ENCODE measurements around the gene PROX1.

PROX1 gene

DNA sequence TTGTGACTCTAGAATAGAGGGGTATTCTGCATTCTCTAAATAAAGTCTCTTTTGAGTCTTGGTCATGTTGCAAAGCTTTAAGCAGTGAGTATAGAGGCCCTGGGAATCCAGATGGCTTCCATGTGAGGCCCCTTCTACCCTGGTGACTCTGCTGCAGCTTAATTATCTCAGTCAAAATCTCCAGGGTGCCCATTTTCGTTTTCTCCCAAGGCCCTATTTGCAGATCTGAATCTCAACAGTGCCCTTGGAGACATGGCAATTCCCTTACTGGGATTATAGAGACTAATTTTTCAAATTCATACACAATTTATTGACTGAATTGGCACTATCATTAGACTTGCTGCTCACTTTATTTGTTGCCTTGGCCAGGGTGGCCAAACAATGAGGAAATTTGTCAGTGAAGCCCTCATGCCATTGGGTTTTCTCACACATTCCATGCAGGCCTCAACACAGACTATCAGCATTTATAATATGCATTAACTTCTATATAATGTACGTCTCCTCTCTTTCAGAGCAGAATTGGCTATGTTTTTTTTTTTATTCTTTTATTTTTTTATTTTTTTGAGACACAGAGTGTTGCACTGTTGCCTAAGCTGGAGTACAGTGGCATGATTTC, 35.1 kb downstream of the PROX1 start:
- no peak for DNase-seq (ENCODE audit: low spot score)

DNA sequence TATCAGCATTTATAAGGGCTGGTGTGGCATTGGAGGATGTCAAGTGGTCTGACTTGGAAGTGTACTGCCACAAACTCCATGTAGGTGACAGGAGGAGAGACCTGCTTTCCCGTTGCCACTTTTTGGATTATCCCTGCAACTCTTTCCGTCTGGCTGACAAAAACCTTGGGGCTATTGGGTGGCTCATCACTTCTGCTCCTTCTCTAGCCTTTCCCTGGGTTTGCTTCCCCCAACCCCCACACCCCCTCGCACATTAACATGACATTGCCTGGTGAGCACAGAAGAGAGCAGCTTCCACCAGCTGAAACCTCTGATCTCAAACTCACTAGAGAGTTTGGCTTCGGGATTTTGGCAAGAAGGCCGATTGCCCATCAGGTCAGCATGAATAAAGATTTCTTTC, 39.2 kb downstream of the PROX1 start:
- no peak for DNase-seq (ENCODE audit: low spot score)

DNA sequence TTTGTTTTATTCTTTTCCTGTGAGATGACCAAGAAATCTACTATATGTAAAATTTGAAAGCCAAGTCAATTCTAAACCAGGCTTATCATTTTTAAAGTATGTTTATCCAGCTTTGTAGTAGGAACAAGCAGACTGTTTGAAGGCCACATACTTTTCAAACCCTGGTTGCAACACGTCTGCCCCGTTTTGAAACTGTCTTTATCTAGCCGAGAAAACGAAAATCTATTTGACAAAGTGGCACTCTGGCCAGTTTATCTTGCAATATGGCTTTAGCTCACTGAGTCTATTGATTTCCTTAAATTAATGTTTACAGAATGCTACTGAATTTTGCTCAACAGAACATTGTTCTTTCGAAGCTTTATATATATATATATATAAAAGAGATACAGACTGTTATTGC, 39.7 kb downstream of the PROX1 start:
- DNase-seq (ENCODE audit: low spot score), result no peak

DNA sequence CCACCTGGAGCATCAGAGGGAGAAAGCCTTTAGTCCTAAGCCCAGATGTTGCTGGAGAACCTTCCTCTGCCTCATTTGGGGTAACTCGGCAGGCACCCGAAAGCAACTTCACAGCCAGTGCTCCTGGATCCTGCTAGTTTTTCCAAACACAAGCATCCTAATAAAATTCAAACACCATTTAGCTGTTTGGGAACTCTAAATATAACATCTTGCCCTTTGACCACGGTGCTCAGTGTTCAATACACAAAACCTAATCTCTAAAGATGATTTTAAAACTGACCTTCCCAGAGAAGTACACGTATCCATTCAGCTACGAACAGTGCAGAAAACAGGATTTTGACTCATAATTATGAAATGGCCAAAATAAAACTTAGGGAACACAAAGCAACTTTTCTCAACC, 40.3 kb downstream of the PROX1 start:
- DNase-seq (ENCODE audit: low spot score), result no peak

DNA sequence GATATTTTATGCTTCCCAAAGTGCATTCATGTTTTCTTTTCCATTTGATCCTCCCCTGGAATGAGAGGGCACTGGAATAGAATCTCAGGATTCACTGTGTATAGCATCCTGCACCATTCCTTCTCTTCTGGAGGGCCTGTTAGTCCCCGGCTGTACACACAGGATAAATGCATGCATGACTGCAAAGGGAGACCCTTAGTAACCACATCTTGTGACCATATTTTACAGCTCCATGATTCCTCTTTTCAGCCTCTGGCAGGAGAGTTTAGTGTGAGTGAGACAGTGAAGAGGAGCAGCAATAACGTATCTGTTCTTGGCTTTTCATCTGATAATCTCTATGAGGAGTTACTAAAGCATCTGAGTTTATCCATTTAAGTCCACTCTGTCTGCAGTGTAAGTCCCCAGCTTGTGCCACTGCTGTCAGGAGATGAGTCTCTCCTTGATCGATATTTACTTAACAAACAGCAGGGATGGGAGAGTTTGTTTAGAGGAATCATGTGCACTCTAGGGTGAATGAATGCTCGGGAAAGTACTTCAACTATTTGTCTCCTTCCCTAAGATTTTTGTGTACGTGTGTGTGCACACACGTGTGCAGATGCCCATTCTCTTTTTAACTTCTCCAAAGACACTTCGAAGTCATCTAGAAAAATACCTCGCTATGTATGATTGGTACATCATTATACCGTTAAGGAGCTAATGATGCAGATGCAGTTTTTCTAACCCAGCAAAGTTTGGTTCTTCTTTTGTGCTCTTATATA, 41.1 kb downstream of the PROX1 start:
- no peak for DNase-seq (ENCODE audit: low spot score)

DNA sequence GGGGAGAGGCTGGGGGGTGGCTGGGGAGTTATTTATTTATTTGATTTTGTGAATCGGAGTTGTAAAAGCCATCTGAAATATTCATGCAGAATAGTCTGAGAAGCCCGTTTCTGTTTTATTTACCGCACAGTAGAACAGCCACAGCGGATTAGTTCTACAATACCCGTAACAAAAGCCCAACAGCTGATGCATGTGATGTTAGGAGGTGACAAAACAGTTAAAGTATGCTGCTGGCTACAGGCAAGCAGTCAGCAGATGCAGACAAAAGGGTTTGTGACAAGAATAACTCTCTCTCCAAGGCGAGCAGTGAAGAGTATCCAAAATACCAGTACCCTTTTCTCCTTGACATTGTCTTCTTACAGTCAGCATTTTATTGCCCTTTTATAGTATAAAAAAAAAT, 42.0 kb downstream of the PROX1 start:
- DNase-seq (ENCODE audit: low spot score), result no peak

DNA sequence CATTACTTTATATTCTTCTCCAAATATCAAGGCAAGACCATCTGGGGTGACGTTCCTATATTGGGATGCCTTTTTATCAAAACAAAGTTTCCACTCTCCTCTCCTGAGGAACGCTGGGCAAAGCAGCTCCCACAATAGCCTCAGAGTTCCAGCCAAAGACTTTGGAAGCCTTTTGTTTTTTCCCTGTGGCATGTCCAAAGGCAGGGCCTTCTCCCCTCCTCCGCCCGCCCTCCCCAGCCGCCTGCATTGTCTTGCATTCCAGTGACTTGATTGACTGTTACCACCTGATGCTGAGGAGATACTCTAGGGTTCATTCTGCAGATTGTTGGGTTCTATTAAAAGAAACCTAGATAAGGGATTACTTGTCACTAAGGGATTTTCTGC, 43.5 kb downstream of the PROX1 start:
- DNase-seq (ENCODE audit: low spot score), result no peak

DNA sequence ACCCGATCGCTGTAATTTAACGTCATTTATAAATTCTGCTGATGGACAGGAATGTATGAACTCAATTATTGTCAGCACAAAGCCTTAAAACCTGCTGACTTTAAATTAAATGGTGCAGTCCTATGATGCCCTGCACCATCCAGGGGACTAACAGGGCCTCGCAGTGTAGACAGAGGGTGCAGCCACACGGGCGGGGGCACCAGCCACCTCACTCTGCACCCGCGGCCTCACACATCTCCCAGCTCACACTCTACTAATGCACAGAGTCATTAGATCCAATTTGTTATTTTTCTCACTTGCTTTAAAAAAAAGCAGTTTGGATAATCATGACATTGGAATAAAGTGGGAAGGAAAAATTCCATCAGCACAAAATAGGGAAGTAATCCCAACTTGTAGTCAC, 49.7 kb downstream of the PROX1 start:
- DNase-seq (ENCODE audit: low spot score), result no peak

DNA sequence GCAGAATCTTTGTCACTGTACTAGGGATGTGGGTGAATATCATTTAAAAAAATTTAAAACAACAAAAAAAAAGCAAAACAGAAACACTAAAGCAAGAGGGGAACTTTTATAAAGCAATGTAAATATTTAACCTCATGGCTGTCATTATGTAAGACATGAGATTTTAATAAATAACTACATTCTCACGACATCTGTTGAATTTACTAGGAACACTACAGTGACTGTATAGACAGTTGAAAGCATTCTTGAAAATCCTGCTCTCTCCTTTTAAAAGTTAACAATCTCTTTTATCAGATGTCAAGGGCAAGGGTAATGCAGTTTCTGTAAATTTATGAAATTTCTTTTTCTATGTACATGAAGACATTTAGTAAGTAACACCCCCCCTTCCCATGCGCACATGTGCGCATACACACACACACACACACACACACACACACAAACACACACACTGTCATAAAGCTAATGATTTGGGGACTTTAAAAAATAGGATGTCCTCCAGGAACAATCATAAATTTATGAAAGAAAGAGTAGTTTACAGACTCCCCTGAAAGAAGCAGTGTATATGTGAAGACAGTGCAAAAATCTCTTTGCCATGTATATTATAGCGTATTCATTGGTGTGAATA, 51.7 kb downstream of the PROX1 start:
- no peak for DNase-seq (ENCODE audit: low spot score)

DNA sequence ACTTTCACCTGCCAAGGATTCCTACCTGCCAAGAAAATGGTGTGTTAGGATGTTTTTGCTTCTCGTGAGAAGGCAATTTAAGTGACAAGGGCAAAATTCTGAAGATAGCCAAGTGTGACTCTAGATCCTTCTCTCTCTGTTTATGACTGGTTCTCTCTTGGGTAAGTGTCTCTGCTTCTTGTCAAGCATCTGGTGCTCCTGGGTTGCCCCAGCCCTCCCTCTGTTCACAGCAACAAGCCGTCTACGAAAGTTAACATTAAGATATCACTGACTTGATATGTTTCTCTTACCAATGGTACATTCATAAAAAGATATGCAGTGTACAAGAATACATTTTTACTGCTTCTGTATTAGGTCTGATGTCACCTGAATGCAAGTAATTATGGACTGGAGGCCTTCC, 55.4 kb downstream of the PROX1 start:
- DNase-seq (ENCODE audit: low spot score), result no peak

DNA sequence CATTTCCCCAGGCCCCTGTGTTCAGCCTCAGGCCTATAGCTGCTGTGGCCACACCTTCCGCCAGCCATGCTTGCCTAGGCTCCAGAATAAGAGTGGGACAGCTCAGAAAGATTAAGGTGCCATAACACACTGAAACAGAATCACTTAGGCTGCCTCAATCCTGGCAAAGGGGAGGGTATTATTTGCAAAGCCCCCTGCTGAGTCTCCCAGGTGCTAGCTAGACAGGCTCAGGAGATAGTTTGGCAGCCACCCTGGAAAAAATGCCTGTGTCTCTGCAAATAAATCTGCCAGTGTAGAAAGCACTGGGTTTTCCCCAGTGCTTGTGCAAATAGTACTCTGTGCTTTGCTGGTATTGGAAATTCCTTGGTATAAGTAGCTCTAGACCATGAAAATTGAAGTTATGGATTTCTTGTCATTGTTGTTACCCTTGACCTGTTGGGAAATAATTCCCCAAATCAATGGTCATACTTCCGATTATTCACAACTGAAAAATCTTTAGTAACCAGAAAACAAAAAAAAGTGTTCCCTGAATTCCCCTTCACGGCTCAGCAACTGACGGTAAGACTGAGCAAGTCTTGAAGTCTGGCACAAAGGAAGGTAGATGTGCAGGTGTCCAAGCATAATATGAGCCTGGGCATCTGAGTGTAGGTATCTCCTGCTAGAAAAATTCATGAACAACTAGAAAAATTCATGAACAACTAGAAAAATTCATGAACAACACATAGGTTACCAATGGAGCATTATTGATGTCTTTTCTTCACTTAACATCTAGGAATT, 56.9 kb downstream of the PROX1 start:
- no peak for DNase-seq (ENCODE audit: low spot score)

DNA sequence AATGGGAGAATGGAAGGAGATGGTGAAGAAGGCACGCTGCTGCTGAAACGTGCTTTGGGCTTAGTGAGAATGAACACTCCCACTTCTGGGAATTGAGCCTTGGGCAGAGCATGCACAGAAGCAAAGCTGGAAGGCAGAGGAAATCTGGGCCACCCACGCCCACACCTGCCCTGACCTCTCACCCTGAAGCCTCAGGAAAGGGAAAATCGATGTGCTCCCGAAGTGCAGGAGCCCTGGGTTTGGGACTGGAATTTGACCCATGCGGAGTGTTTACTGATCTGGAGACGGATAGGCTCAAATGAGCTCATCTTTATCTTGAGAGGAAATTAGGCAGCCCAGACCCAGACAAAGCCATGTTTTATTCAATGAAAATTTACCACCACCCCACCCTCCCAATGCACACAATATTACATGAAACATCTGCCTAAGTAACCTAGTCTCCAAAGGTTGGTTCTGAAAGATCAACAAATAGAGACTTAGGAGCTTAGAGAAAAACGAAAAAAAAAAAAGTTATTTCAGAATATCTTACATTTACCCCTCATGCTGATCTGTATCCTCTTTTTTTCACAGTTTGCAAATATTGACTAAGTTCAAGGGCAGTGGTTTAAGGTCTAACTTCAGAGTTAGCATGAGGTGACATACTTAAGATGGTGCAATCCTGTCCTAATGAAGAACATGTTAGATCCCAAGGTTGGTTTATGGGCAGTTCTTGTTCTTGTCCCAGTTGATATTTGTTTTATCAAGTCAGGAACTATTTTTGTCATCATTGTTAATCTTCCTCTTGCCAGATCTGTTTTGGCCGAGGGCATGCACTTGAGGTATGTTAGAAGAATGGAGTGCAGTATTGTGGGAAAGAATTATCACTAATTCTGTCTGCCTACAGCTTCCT, 63.0 kb downstream of the PROX1 start:
- no peak for DNase-seq (ENCODE audit: low spot score)

DNA sequence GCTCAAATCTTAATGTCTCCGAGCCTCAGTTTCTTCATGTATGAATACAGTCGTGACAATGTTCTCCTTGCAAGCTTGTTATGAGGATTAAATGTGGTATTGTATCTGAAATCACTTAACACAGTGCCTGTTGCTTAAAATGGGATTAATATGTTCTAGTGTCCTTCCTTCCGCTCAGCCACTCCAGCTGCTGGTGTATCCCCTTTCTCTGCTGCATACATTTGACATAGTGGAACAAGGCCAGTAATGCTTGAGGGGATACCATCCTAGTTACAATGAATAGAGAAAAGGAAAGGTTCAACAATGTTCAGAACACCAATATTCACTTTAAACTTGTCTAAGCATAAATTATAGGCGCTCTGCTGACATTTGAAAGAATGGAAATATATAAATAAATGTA, 64.0 kb downstream of the PROX1 start:
- DNase-seq (ENCODE audit: low spot score), result no peak

DNA sequence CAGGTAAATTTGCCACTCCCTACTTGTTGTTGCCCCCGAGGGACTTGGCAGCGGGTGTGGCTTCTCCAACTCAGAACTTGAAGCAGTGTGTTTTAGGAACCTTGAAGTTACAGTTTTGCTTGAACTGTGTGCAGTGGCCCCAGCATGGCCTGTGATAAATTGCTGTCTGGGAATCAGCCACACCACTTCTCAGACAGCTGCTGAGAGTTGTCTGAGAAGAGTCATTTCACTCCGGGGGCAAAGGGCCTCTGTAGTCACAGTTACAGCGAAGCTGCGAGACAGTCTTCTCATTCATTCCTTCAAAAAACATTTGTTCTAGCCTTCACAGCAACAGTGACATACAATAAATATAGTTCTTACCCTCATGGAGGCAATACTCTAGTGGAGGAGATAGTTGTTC, 70.3 kb downstream of the PROX1 start:
- DNase-seq (ENCODE audit: low spot score), result no peak

DNA sequence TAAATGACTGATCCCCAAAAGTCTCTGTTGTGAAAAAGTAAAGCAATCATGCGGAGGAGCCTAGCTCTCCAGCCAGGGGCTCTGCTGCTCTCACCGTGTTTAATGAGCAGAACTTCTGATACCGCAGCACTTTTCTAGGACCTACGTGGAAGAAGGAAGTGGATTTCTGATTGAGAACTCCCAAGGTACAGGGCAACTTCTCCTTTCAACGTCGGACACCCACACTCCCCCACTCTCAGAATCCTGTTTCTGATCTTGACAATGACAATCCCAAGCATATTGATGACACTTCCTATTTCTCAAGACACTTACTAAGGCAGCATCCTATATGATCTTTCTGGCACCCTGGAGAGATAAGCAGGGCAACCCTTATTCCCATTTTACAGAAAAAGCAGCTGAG, 78.4 kb downstream of the PROX1 start:
- no peak for DNase-seq (ENCODE audit: low spot score)

DNA sequence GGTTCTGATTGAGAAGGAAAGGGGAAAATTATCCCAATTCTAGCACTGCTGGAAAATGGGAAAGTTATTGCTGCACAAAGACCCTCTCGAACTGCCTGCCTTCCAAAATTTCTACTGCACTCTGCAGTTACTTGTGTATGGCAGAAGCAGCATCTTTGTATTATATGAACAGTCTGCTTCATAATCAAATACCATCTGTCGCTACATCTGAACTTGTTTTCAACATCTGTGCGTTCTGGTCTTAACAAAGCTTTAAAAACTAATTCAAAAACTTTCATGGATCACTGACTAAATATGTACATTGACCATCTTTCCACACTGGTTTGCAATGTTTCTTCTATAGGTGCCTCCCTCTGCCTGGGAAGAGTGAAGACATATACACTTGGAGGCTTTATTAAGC, 79.2 kb downstream of the PROX1 start:
- no peak for DNase-seq (ENCODE audit: low spot score)

DNA sequence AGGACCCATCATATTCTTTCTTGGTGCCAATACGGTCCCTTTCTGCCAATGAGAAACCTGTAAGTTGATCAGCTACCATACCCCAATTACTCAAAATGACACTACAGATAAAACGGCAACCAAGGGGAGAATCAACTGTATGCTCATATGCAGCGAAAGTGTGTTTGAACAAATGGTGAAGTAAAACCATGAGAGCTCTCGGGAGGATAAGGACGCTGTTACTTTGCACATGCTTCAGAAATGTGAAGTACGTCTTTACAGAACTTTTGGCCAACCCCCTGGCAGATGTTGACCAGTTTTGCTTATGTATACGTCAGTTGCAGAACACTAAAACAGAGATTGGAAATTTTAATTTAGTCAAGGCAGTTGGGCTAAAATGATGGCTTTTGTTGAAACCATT, 79.6 kb downstream of the PROX1 start:
- DNase-seq (ENCODE audit: low spot score), result no peak

DNA sequence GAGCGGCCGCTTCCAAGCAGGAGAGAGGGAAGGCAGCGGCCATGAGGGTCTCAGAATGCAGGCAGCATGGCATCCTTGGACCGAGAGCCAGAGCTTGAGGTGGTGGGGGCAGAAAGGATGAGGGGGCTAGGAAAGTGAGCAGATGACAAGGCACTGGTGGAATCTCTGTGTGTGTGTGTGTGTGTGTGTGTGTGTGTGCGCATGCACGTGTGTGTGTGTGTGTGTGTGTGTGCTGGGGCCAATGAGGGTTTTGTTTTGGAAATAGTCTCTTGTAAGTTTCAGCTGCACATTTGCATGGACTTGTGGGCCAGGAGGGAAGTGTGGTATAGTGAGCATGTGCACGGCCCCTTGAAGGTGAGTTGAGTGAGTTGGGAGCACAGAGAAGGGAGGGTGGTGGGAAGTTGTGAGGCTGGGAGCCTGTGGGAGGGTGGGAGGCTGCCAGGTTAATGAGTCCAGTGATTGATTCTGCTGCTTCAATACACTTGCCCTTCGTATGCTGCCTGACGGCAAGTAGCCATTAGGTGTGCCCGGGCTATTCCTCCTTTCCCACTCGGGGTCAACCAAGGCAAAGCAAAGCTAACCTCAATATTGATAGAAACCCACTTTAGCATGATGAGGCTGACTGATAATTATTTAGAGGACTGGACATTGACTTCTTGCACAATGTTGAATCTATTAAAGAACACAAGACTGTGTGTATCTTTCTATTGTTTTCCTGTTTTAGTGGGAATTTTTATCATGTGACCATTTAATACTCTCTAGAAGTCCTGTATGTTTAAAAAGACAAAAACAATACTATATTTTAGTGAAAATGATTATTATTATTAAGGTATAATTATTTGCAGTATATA, 80.3 kb downstream of the PROX1 start:
- DNase-seq (ENCODE audit: low spot score), result no peak

DNA sequence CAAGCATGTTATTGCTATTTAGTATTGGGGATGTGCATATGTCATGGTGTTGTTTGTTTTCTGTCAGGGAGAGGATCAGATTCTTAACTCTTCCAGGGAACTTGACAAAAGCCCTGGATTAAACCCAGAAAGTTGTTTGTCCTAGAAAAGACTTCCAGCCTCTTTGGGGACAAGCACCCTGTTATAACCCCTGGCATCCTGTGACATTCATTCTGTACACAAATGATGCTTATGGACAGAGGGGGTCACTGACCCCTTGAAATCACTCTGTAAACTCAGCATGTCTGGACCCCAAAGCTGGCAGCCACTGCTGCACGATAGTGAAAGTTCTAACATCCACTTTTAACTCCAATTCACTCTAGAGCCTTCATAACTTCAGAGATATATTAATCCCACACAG, 81.2 kb downstream of the PROX1 start:
- no peak for DNase-seq (ENCODE audit: low spot score)

DNA sequence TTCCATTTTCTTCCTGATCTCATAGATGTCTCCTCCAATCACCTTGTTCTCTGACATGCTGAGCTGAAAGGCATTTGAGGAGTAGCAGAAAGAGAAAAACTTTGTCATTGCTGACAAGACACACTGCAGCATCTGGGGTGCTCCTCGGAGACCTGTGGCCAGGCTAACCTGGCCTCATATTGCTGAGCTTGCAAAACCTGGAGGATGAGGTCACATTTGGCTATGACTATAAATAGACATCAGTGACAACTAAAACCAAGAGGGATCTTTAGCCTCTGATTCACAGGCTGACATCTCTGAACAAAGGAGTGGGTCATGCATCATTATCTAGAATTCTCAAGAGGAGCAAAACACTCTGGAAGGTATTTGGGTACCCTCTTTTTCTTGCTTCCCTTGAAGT, 83.7 kb downstream of the PROX1 start:
- DNase-seq (ENCODE audit: low spot score), result no peak
